ENCODE measurements around the gene MBD5. TPM values are rescaled to one million over a fixed set of nuclear protein-coding genes. Genes with fewer than 3 reads are reported as not detected.

The MBD5 gene
- total RNA-seq, 8 experiments from 2014 or later, result 20.2 to 88.4 (median 34.8) TPM

GRCh38 chr2:148071351-148071750, 50.5 kb downstream of the MBD5 start:
- 80 to 100% (median 96%) methylated on average over 1 to 4 of the region's 4 CpGs for WGBS, 10 experiments
- in situ Hi-C loops (cut with MboI; ENCODE audit: low pct_unique_long_range_greater_than_20kb in 2 of 9, low sequenced_read_pairs in 9 of 9, unreplicated experiment in 9 of 9), result no loop called here
- Histone ChIP-seq H3K4me1 (replicated peaks in 1 of 2) (no peaks in the 10 kb centered on the region), H3K27ac (no peak overlapping the region), H3K4me3 (no peak overlapping the region)
- no peak for ATAC-seq (replicated peaks in 6 of 8)

DNA sequence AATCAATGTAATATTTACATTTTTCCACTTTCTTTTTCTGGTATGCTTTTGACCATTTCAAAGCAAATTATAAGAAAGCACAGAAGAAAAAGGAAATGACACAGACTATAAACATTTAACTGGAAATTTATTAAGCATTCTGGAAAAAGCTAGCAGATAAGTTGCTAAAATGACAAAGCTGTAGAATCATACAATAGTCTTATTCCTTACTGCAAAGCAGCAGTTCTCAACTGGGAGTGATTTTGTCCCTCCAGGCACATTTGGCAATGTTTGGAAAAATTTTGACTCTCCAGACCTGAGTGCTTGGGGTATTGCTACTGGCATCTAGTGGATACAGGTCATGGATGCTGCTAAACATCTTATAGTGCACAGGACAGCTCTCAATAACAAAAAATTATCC, 75.1 kb downstream of the MBD5 start:
- H3K4me3 ChIP-seq, result no peak overlapping the region
- H3K27ac ChIP-seq, result no peak overlapping the region
- in situ Hi-C loops (cut with MboI; ENCODE audit: low pct_unique_long_range_greater_than_20kb in 2 of 9, low sequenced_read_pairs in 9 of 9, unreplicated experiment in 9 of 9), result no loop called here
- H3K4me1 ChIP-seq (replicated peaks in 1 of 2), result no peaks in the 10 kb centered on the region
- ATAC-seq (replicated peaks in 6 of 8), result no peak

GRCh38 chr2:148102641-148103040, 81.8 kb downstream of the MBD5 start:
- WGBS, 10 experiments, result 17 to 71% methylated on average over 1 of the region's 1 CpG; no CpG with 5 or more reads in 8 of the 10 experiments
- Histone ChIP-seq H3K27ac (no peak overlapping the region), H3K4me1 (replicated peaks in 1 of 2) (no peaks in the 10 kb centered on the region), H3K4me3 (no peak overlapping the region)
- no peak for ATAC-seq (replicated peaks in 6 of 8)
- in situ Hi-C loops (cut with MboI; ENCODE audit: low pct_unique_long_range_greater_than_20kb in 2 of 9, low sequenced_read_pairs in 9 of 9, unreplicated experiment in 9 of 9), result no loop called here

GRCh38 chr2:148103946-148104345, 83.1 kb downstream of the MBD5 start:
- no peak overlapping the region for H3K27ac ChIP-seq
- in situ Hi-C loops (cut with MboI; ENCODE audit: low pct_unique_long_range_greater_than_20kb in 2 of 9, low sequenced_read_pairs in 9 of 9, unreplicated experiment in 9 of 9), result no loop called here
- no peak for ATAC-seq (replicated peaks in 6 of 8)
- H3K4me3 ChIP-seq, result no peak overlapping the region
- no peaks in the 10 kb centered on the region for H3K4me1 ChIP-seq (replicated peaks in 1 of 2)

DNA sequence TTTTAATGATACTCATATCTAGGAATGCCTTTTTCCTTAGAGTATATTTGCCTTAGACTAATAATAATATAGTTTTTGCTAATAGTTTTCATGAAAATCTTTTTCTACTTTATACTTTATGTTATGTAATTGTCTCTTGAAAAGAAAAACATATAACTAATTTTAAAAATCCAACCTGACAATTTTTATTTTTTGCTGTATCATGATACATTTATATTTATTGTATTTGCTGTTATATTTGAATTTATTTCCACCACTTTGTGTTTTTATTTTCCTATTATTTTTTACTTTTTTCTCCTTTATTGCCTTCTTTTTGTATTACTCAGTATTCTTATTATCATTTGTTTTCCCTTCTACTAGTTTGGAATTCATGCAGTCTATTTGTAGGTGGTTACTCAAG, 85.4 kb downstream of the MBD5 start:
- Histone ChIP-seq H3K27ac (no peak overlapping the region), H3K4me3 (no peak overlapping the region), H3K4me1 (replicated peaks in 1 of 2) (no peaks in the 10 kb centered on the region)
- in situ Hi-C loops (cut with MboI; ENCODE audit: low pct_unique_long_range_greater_than_20kb in 2 of 9, low sequenced_read_pairs in 9 of 9, unreplicated experiment in 9 of 9), result no loop called here
- peak in 2 of 8 experiments; percentile 23 to 25 for ATAC-seq (replicated peaks in 6 of 8)

GRCh38 chr2:148108385-148108784, 87.5 kb downstream of the MBD5 start:
- H3K4me1 ChIP-seq (replicated peaks in 1 of 2), result no peaks in the 10 kb centered on the region
- no peak overlapping the region for H3K27ac ChIP-seq
- in situ Hi-C loops (cut with MboI; ENCODE audit: low pct_unique_long_range_greater_than_20kb in 2 of 9, low sequenced_read_pairs in 9 of 9, unreplicated experiment in 9 of 9), result no loop called here
- 74 to 97% (median 93%) methylated on average over 3 to 5 of the region's 5 CpGs for WGBS, 10 experiments
- ATAC-seq (replicated peaks in 6 of 8), result no peak
- H3K4me3 ChIP-seq, result no peak overlapping the region

- in situ Hi-C loops (cut with MboI; ENCODE audit: low pct_unique_long_range_greater_than_20kb in 2 of 9, low sequenced_read_pairs in 9 of 9, unreplicated experiment in 9 of 9), result no loop called here
- no peaks in the 10 kb centered on the region for H3K4me1 ChIP-seq (replicated peaks in 1 of 2)
- no peak for ATAC-seq (replicated peaks in 6 of 8)
- 40 to 89% (median 73%) methylated on average over 1 of the region's 1 CpG; no CpG with 5 or more reads in 4 of the 10 experiments for WGBS, 10 experiments
- no peak overlapping the region for H3K27ac ChIP-seq
- no peak overlapping the region for H3K4me3 ChIP-seq
These were observed 89.3 kb downstream of the MBD5 start for GRCh38 chr2:148110184-148110583.

DNA sequence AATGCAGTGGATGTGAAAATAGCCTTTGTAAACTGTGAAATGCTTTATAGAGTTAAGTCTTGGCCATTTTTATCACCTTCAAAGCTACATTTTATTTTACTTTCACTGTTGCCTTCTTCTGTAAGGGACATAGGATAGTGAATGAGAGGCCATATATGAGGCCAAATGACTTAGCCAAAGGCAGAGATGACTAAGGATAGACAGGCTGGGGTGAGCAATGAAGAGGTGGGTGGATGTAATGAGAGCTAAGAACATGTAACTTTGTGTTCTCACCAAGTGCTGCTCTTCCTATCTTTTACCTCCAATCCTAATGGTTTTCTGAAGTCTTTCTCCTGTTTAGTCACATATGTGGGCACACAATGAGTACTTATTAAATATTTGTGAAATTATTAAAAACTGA, 101.9 kb downstream of the MBD5 start:
- Histone ChIP-seq H3K4me3 (no peak overlapping the region), H3K27ac (no peak overlapping the region), H3K4me1 (replicated peaks in 1 of 2) (no peaks in the 10 kb centered on the region)
- in situ Hi-C loops (cut with MboI; ENCODE audit: low pct_unique_long_range_greater_than_20kb in 2 of 9, low sequenced_read_pairs in 9 of 9, unreplicated experiment in 9 of 9), result no loop called here
- peak in 2 of 8 experiments; percentile 47 to 51 for ATAC-seq (replicated peaks in 6 of 8)

- in situ Hi-C loops (cut with MboI; ENCODE audit: low pct_unique_long_range_greater_than_20kb in 2 of 9, low sequenced_read_pairs in 9 of 9, unreplicated experiment in 9 of 9), result no loop called here
- no peak overlapping the region for H3K4me3 ChIP-seq
- no peak overlapping the region for H3K27ac ChIP-seq
- no peaks in the 10 kb centered on the region for H3K4me1 ChIP-seq (replicated peaks in 1 of 2)
- ATAC-seq (replicated peaks in 6 of 8), result no peak
- 70 to 100% (median 78%) methylated on average over 1 to 2 of the region's 2 CpGs; no CpG with 5 or more reads in 3 of the 10 experiments for WGBS, 10 experiments
These were observed 103.4 kb downstream of the MBD5 start for GRCh38 chr2:148124271-148124670.

DNA sequence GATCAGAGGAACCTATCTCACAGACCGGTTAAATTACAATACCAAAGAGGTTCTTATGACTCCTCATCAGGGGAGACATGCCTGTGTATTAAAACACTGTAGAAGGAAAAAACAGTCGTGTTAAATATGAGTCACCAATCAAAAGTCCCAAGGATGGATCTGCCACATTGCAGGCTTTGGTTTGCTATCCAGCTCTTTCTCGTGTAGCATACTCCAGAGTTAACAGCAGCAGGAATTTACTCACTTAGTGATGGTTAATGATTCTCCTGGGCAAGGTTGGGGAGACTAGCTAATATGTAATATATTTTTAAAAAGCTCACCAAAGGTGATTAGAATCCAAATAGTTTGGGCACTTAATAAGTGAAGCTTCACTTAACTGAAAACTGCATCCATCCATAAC, 109.7 kb downstream of the MBD5 start:
- no peaks in the 10 kb centered on the region for H3K4me1 ChIP-seq (replicated peaks in 1 of 2)
- no peak overlapping the region for H3K4me3 ChIP-seq
- WGBS, 10 experiments, result 0 to 81% (median 40%) methylated on average over 1 to 3 of the region's 3 CpGs
- in situ Hi-C loops (cut with MboI; ENCODE audit: low pct_unique_long_range_greater_than_20kb in 2 of 9, low sequenced_read_pairs in 9 of 9, unreplicated experiment in 9 of 9), result no loop called here
- H3K27ac ChIP-seq, result no peak overlapping the region
- peak in 4 of 8 experiments; percentile 23 to 63 (median 38) for ATAC-seq (replicated peaks in 6 of 8)

- peak in 3 of 8 experiments; percentile 46 to 87 (median 55) for ATAC-seq (replicated peaks in 6 of 8)
- Histone ChIP-seq H3K4me1 (replicated peaks in 1 of 2) (no peaks in the 10 kb centered on the region), H3K4me3 (no peak overlapping the region), H3K27ac (no peak overlapping the region)
- WGBS, 10 experiments, result 0 to 100% (median 52%) methylated on average over 1 of the region's 1 CpG; no CpG with 5 or more reads in 4 of the 10 experiments
- in situ Hi-C loops (cut with MboI; ENCODE audit: low pct_unique_long_range_greater_than_20kb in 2 of 9, low sequenced_read_pairs in 9 of 9, unreplicated experiment in 9 of 9), result no loop called here
These were observed 111.5 kb downstream of the MBD5 start for GRCh38 chr2:148132412-148132811.

- Histone ChIP-seq H3K27ac (no peak overlapping the region), H3K4me1 (replicated peaks in 1 of 2) (no peaks in the 10 kb centered on the region), H3K4me3 (no peak overlapping the region)
- 79 to 100% (median 100%) methylated on average over 1 to 3 of the region's 3 CpGs; no CpG with 5 or more reads in 5 of the 10 experiments for WGBS, 10 experiments
- in situ Hi-C loops (cut with MboI; ENCODE audit: low pct_unique_long_range_greater_than_20kb in 2 of 9, low sequenced_read_pairs in 9 of 9, unreplicated experiment in 9 of 9), result no loop called here
- no peak for ATAC-seq (replicated peaks in 6 of 8)
These were observed 114.8 kb downstream of the MBD5 start for GRCh38 chr2:148135705-148136104.

DNA sequence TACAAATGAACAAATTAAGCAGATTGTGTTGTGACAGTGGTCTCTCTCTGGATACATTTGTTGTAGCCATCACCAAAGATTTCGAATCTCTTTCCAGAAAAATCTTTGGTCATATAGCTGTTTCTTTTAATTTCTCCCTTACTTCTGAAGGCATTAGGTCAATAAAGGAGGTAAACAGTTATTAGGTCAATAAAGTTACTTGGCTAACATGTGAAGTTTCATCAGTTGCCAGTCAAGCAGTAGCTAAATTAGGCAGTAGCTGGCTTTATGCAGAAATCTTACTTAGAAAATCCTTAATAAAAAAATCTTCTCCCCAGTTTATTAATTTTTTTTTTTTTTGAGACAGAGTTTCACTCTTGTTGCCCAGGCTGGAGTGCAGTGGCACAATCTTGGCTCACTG, 115.5 kb downstream of the MBD5 start:
- H3K4me1 ChIP-seq (replicated peaks in 1 of 2), result no peaks in the 10 kb centered on the region
- no peak for ATAC-seq (replicated peaks in 6 of 8)
- 43 to 100% (median 91%) methylated on average over 1 of the region's 1 CpG for WGBS, 10 experiments
- H3K4me3 ChIP-seq, result no peak overlapping the region
- in situ Hi-C loops (cut with MboI; ENCODE audit: low pct_unique_long_range_greater_than_20kb in 2 of 9, low sequenced_read_pairs in 9 of 9, unreplicated experiment in 9 of 9), result no loop called here
- no peak overlapping the region for H3K27ac ChIP-seq

GRCh38 chr2:148161909-148162435, 141.1 kb downstream of the MBD5 start:
- WGBS, 10 experiments, result 56 to 100% (median 100%) methylated on average over 1 to 2 of the region's 2 CpGs; no CpG with 5 or more reads in 1 of the 10 experiments
- ATAC-seq (replicated peaks in 6 of 8), result no peak
- Histone ChIP-seq H3K27ac (no peak overlapping the region), H3K4me3 (no peak overlapping the region), H3K4me1 (replicated peaks in 1 of 2) (no peaks in the 10 kb centered on the region)
- in situ Hi-C loops (cut with MboI; ENCODE audit: low pct_unique_long_range_greater_than_20kb in 2 of 9, low sequenced_read_pairs in 9 of 9, unreplicated experiment in 9 of 9), result no loop called here

GRCh38 chr2:148162871-148163270, 142.0 kb downstream of the MBD5 start:
- in situ Hi-C loops (cut with MboI; ENCODE audit: low pct_unique_long_range_greater_than_20kb in 2 of 9, low sequenced_read_pairs in 9 of 9, unreplicated experiment in 9 of 9), result no loop called here
- no peak for ATAC-seq (replicated peaks in 6 of 8)
- Histone ChIP-seq H3K4me3 (no peak overlapping the region), H3K27ac (no peak overlapping the region), H3K4me1 (replicated peaks in 1 of 2) (no peaks in the 10 kb centered on the region)
